IMR-90 (cell line): Measurements from ENCODE around the gene ASAP2. TPM values are rescaled to one million over a fixed set of nuclear protein-coding genes. Genes with fewer than 3 reads are reported as not detected.
A peak's percentile ranks its signal among the peaks of the same experiment; 100 is the strongest.

Experiments used
- ATAC-seq: fragments of 200-7000 bp; cut with Tn5 transposase; 2 replicates; pipeline ENCODE4 v1.9.1; 2020; ENCODE audit warnings: low read depth, mild to moderate bottlenecking, moderate library complexity
- BruUV-seq: library from RNA; stranded (reverse); fragments of 400-500 nt; replicated peaks from 2 replicates; lab custom pipeline; 2021; lab: Mats Ljungman, UMichigan
- CTCF ChIA-PET: fragments of 300-600 bp; formaldehyde crosslinking; extraction: SDS; loops from one replicate; lab custom pipeline; 2021; ENCODE audit warnings: antibody characterized with exemption; lab: Yijun Ruan, JAX
- POLR2A ChIA-PET: fragments of 300-600 bp; sonication (Branson Sonifier 250); formaldehyde crosslinking; loops from one replicate; lab custom pipeline; 2022; ENCODE audit warnings: antibody characterized with exemption; ENCODE audit not compliant: unreplicated experiment; lab: Charles Lee
- DNase-seq: peaks from one replicate; pipeline ENCODE4 v3.0.0; 2013
- H2AFZ ChIP-seq: replicated peaks from 2 replicates; pipeline ENCODE3; 2013; ENCODE audit warnings: low read length, mild to moderate bottlenecking; ENCODE audit not compliant: poor library complexity
- H2AK5ac ChIP-seq: 2 replicates; pipeline ENCODE4 v1.6.1; 2013; ENCODE audit warnings: low read depth, low read length, inconsistent platforms
- H2AK9ac ChIP-seq: replicated peaks from 2 replicates; pipeline ENCODE3; 2013; ENCODE audit warnings: mild to moderate bottlenecking, low read depth, low read length, moderate library complexity; ENCODE audit not compliant: poor library complexity
- H2BK120ac ChIP-seq: 2 replicates; pipeline ENCODE4 v1.6.1; 2013; ENCODE audit warnings: low read depth, low read length, inconsistent platforms
- H2BK15ac ChIP-seq: 3 replicates; pipeline ENCODE4 v1.6.1; 2013; ENCODE audit warnings: low read depth, low read length, inconsistent platforms
- H2BK20ac ChIP-seq: 2 replicates; pipeline ENCODE4 v1.6.1; 2013; ENCODE audit warnings: low read depth, mild to moderate bottlenecking, inconsistent platforms, low read length, moderate library complexity
- H2BK5ac ChIP-seq: 2 replicates; pipeline ENCODE4 v1.6.1; 2013; ENCODE audit warnings: mild to moderate bottlenecking, low read depth, low read length, inconsistent platforms; ENCODE audit not compliant: poor library complexity, severe bottlenecking
- H3K14ac ChIP-seq: replicated peaks from 2 replicates; pipeline ENCODE4 v1.6.1; 2013; ENCODE audit warnings: low read depth, low read length, inconsistent platforms
- H3K18ac ChIP-seq: 2 replicates; pipeline ENCODE4 v1.6.1; 2013; ENCODE audit warnings: low read depth, low read length, control low read depth
- H3K23ac ChIP-seq: 2 replicates; pipeline ENCODE4 v1.6.1; 2013; ENCODE audit warnings: low read depth, low read length, inconsistent platforms
- H3K27ac ChIP-seq: 2 replicates; pipeline ENCODE4 v1.5.1; 2013; ENCODE audit warnings: mild to moderate bottlenecking, control low read depth, low read length; ENCODE audit not compliant: insufficient read depth
- H3K27me3 ChIP-seq: 2 replicates; pipeline ENCODE4 v1.6.1; 2013; ENCODE audit warnings: low read length; ENCODE audit not compliant: control insufficient read depth, insufficient read depth
- H3K36me3 ChIP-seq: 2 replicates; pipeline ENCODE4 v1.6.1; 2013; ENCODE audit warnings: low read length, mixed read lengths; ENCODE audit not compliant: control insufficient read depth, insufficient read depth
- H3K4ac ChIP-seq: 2 replicates; pipeline ENCODE4 v1.6.1; 2013; ENCODE audit warnings: low read depth, low read length, inconsistent platforms
- H3K4me1 ChIP-seq: 2 replicates; pipeline ENCODE4 v1.6.1; 2013; ENCODE audit warnings: low read length, mixed read lengths; ENCODE audit not compliant: control insufficient read depth, insufficient read depth
- H3K4me2 ChIP-seq: 2 replicates; pipeline ENCODE4 v1.6.1; 2013; ENCODE audit warnings: low read depth, mild to moderate bottlenecking, control low read depth, low read length, moderate library complexity
- H3K4me3 ChIP-seq: 2 replicates; pipeline ENCODE4 v1.5.1; 2013; ENCODE audit warnings: low read depth, mild to moderate bottlenecking, control low read depth, low read length, moderate library complexity; ENCODE audit not compliant: insufficient read depth
- H3K56ac ChIP-seq: 2 replicates; pipeline ENCODE4 v1.6.1; 2013; ENCODE audit warnings: low read length, inconsistent platforms; ENCODE audit not compliant: insufficient read depth; ENCODE audit errors: extremely low read depth
- H3K79me1 ChIP-seq, 2 experiments: 2 replicates each; pipeline ENCODE4 v1.6.1; 2013; ENCODE audit warnings: low read length in 2 of 2, inconsistent platforms in 1 of 2, low read depth in 1 of 2
- H3K9ac ChIP-seq: 2 replicates; pipeline ENCODE4 v1.6.1; 2013; ENCODE audit warnings: low read depth, low read length, control low read depth
- H3K9me1 ChIP-seq: 2 replicates; pipeline ENCODE4 v1.6.1; 2013; ENCODE audit warnings: low read length, inconsistent platforms; ENCODE audit not compliant: insufficient read depth
- H3K9me3 ChIP-seq: 2 replicates; pipeline ENCODE4 v1.6.1; 2013; ENCODE audit warnings: low read length; ENCODE audit not compliant: control insufficient read depth, insufficient read depth
- H4K20me1 ChIP-seq: 2 replicates; pipeline ENCODE4 v1.6.1; 2013; ENCODE audit warnings: low read length, inconsistent platforms; ENCODE audit not compliant: insufficient read depth
- H4K5ac ChIP-seq: 2 replicates; pipeline ENCODE4 v1.6.1; 2013; ENCODE audit warnings: mild to moderate bottlenecking, low read depth, low read length, control low read depth
- H4K8ac ChIP-seq, 2 experiments: 2 replicates each; pipeline ENCODE4 v1.6.1; 2013; ENCODE audit warnings: low read depth in 2 of 2, low read length in 2 of 2, control low read depth in 1 of 2, inconsistent platforms in 1 of 2
- H4K91ac ChIP-seq: 2 replicates; pipeline ENCODE4 v1.6.1; 2013; ENCODE audit warnings: low read depth, low read length, inconsistent platforms; ENCODE audit not compliant: insufficient read depth
- BHLHE40 ChIP-seq: fragments of 150-350 bp; IDR thresholded peaks from 2 replicates; pipeline ENCODE4 v1.6.1; 2016; ENCODE audit warnings: mild to moderate bottlenecking, low read depth, low read length
- FOS ChIP-seq: fragments of 150-350 bp; IDR thresholded peaks from 2 replicates; pipeline ENCODE4 v1.6.1; 2016; ENCODE audit warnings: low read depth, low read length
- NFE2L2 ChIP-seq: fragments of 150-350 bp; IDR thresholded peaks from 2 replicates; pipeline ENCODE4 v1.6.1; 2016; ENCODE audit warnings: low read depth, mild to moderate bottlenecking, low read length
- WGBS, 2 experiments: methylation state at CpG; one replicate each; pipeline versions ENCODE4 v1.1.5 to v1.1.7; 2013; ENCODE audit warnings: missing lambda C conversion rate in 2 of 2; ENCODE audit not compliant: insufficient read length in 1 of 2; ENCODE audit errors: extremely low coverage in 2 of 2; 5-methylcytosine and 5-hydroxymethylcytosine counted together
- dilution Hi-C: fragments of 300-500 bp; cut with HindIII; formaldehyde crosslinking; loops from one replicate; pipeline ENCODE4 v1.14.3; 2018; ENCODE audit warnings: low sequenced_read_pairs; ENCODE audit not compliant: unreplicated experiment
- in situ Hi-C: fragments of 300-500 bp; cut with MboI; formaldehyde crosslinking; loops from 3 replicates; pipeline ENCODE4 v1.14.3; 2019; ENCODE audit warnings: low sequenced_read_pairs, inconsistent platforms, mixed read lengths
- intact Hi-C: fragments of 100-400 bp; cut with micrococcal nuclease; formaldehyde crosslinking; loops from 2 replicates; pipeline ENCODE4 v1.10.0; 2022
- polyA plus RNA-seq, 3 experiments: library from polyadenylated mRNA; depleted of rRNA; stranded (reverse); fragments of >200 nt; gene quantifications; 2 replicates each; pipeline ENCODE4 v1.2.3, GENCODE V29; 2012; ENCODE audit warnings: low replicate concordance in 1 of 3
- total RNA-seq: library from RNA; depleted of rRNA; stranded (reverse); fragments of >200 nt; gene quantifications from 2 replicates; pipeline ENCODE4 v1.2.3, GENCODE V29; 2012
- TF ChIP-seq, protein P1 (sequence below): fragments of 150-350 bp; IDR thresholded peaks from 2 replicates; pipeline ENCODE4 v1.6.1; 2017; ENCODE audit warnings: mild to moderate bottlenecking, antibody characterized with exemption, low read length, low read depth
- TF ChIP-seq, protein P2 (sequence below): fragments of 150-350 bp; IDR thresholded peaks from 2 replicates; pipeline ENCODE4 v1.6.1; 2016; ENCODE audit warnings: low read depth, mild to moderate bottlenecking, low read length, moderate library complexity, borderline replicate concordance

ASAP2 gene
- total and polyA plus RNA-seq, 2 of the 4 experiments (the other 2 are of a cell fraction): 19.7 to 28.1 TPM

DNA sequence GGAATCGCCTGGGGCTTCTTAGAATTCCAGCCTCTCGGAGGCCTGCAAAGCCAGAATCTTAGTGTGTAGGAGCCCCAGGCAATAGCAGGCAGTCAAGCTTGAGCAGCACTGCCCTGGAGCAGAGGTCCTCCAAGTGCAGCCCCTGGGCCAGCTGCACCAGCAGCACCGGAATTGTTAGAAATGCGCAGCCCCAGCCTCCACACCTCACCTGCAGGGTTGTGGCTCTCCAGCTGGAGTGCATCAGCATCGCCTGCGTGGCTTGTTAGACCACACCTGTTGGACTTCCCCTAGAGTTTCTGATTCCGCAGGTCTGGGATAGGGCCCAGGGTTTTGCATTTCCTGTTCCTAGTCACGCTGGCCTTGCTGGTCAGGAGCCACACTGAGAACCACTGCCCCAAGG lies 100.3 kb downstream of the ASAP2 start:
- no peak overlapping the region for H4K8ac ChIP-seq
- intact Hi-C loops (no loop called here), dilution Hi-C loops (no loop called here), in situ Hi-C loops (no loop called here)
- WGBS, 2 experiments: 92% methylated on average over 6 of the region's 8 CpGs; no CpG with 5 or more reads in 1 of the 2 experiments
- peaks cover 37 to 83% of the 10 kb centered on the region in 2 experiments for H3K79me1 ChIP-seq
- H3K4me3 ChIP-seq: no peak overlapping the region
- POLR2A ChIA-PET: interaction anchor here (0.7 kb wide), 1 partner anchor 10 kb away, joined by 3 read pairs; no protein-coding TSS in a partner anchor
- H3K4me2 ChIP-seq: no peak overlapping the region
- H4K5ac ChIP-seq: no peak overlapping the region
- H2AK5ac ChIP-seq: 0 out of 2 replicates have a peak overlapping the region, but pooled peaks have one; percentile 18
- no peak overlapping the region for H3K14ac ChIP-seq
- BruUV-seq: no TSS peak
- no peak overlapping the region for H2BK20ac ChIP-seq
- no peaks in the 10 kb centered on the region for H3K36me3 ChIP-seq
- no peak overlapping the region for H3K56ac ChIP-seq
- peaks cover 20% of the 10 kb centered on the region for H3K4me1 ChIP-seq
- no peak overlapping the region for H3K18ac ChIP-seq
- H2BK15ac ChIP-seq: no peak overlapping the region
- H2BK5ac ChIP-seq: no peak overlapping the region
- no peak overlapping the region for H3K27ac ChIP-seq
- DNase-seq (no peak), ATAC-seq (no peak)
- H3K27me3 ChIP-seq: no peaks in the 10 kb centered on the region
- no peaks in the 10 kb centered on the region for H3K9me3 ChIP-seq
- H4K91ac ChIP-seq: no peak overlapping the region
- peaks cover 54% of the 10 kb centered on the region; the same call in 1 of the 2 replicates for H4K20me1 ChIP-seq
- H2AFZ ChIP-seq: peak overlapping the region; percentile 25
- peaks cover 39% of the 10 kb centered on the region for H3K9me1 ChIP-seq
- no peak overlapping the region for H3K4ac ChIP-seq
- no peak overlapping the region for H3K9ac ChIP-seq
- TF ChIP-seq, protein P1, sequence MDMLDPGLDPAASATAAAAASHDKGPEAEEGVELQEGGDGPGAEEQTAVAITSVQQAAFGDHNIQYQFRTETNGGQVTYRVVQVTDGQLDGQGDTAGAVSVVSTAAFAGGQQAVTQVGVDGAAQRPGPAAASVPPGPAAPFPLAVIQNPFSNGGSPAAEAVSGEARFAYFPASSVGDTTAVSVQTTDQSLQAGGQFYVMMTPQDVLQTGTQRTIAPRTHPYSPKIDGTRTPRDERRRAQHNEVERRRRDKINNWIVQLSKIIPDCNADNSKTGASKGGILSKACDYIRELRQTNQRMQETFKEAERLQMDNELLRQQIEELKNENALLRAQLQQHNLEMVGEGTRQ: no peak
- TF ChIP-seq FOS (no peak), BHLHE40 (no peak), NFE2L2 (no peak)
- TF ChIP-seq, protein P2, sequence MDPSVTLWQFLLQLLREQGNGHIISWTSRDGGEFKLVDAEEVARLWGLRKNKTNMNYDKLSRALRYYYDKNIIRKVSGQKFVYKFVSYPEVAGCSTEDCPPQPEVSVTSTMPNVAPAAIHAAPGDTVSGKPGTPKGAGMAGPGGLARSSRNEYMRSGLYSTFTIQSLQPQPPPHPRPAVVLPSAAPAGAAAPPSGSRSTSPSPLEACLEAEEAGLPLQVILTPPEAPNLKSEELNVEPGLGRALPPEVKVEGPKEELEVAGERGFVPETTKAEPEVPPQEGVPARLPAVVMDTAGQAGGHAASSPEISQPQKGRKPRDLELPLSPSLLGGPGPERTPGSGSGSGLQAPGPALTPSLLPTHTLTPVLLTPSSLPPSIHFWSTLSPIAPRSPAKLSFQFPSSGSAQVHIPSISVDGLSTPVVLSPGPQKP: no peak
- CTCF ChIA-PET: no interaction called here
- no peak overlapping the region for H2AK9ac ChIP-seq
- no peak overlapping the region for H2BK120ac ChIP-seq
- no peak overlapping the region for H3K23ac ChIP-seq
